HepG2 (cell line): ENCODE results near the gene LOXL3. TPM values are rescaled to one million over a fixed set of nuclear protein-coding genes. Genes with fewer than 3 reads are reported as not detected.

Source experiments
- HNF4G ChIP-seq, 2 experiments: sonication (generic) in 1 of 2; formaldehyde crosslinking in 1 of 2; IDR thresholded peaks; 2 replicates each; pipeline versions ENCODE4 v1.4.0 to v1.6.1; 2011 to 2020; ENCODE audit warnings: borderline replicate concordance in 2 of 2, low read depth in 2 of 2, mild to moderate bottlenecking in 2 of 2, low read length in 1 of 2, missing genetic modification reagents in 1 of 2, moderate library complexity in 1 of 2
- IRF9 ChIP-seq: sonication (generic); formaldehyde crosslinking; IDR thresholded peaks from 2 replicates; pipeline ENCODE4 v1.8.0; 2022; ENCODE audit warnings: missing genetic modification reagents, mild to moderate bottlenecking, borderline replicate concordance
- RBM39 ChIP-seq: fragments of 200-400 bp; formaldehyde crosslinking; IDR thresholded peaks from one replicate; pipeline ENCODE4 v1.6.1; 2018; ENCODE audit warnings: antibody characterized with exemption, mild to moderate bottlenecking, low read depth, low read length; ENCODE audit not compliant: poor library complexity, severe bottlenecking
- SRSF1 ChIP-seq: fragments of 200-400 bp; formaldehyde crosslinking; optimal IDR thresholded peaks from 2 replicates; pipeline ENCODE3; 2017; ENCODE audit warnings: mild to moderate bottlenecking, low read depth, low read length, moderate library complexity
- ZNF10 ChIP-seq: sonication (generic); formaldehyde crosslinking; IDR thresholded peaks from 2 replicates; pipeline ENCODE4 v1.4.0; 2020; ENCODE audit warnings: mild to moderate bottlenecking, low read depth, missing genetic modification reagents, borderline replicate concordance
- ZNF232 ChIP-seq: sonication (generic); formaldehyde crosslinking; IDR thresholded peaks from 2 replicates; pipeline ENCODE4 v1.4.0; 2020; ENCODE audit warnings: missing genetic modification reagents, borderline replicate concordance
- ZNF326 ChIP-seq: sonication (generic); formaldehyde crosslinking; IDR thresholded peaks from 2 replicates; pipeline ENCODE4 v1.4.0; 2020; ENCODE audit warnings: missing genetic modification reagents, borderline replicate concordance
- ZNF431 ChIP-seq: sonication (generic); formaldehyde crosslinking; IDR thresholded peaks from 2 replicates; pipeline ENCODE4 v1.9.0; 2022; ENCODE audit warnings: missing genetic modification reagents, low read depth, mild to moderate bottlenecking, borderline replicate concordance
- ZNF460 ChIP-seq: sonication (generic); formaldehyde crosslinking; IDR thresholded peaks from 2 replicates; pipeline ENCODE4 v1.5.1; 2020; ENCODE audit warnings: missing genetic modification reagents, mild to moderate bottlenecking, borderline replicate concordance
- ZNF570 ChIP-seq: sonication (generic); formaldehyde crosslinking; IDR thresholded peaks from 2 replicates; pipeline ENCODE4 v1.4.0; 2020; ENCODE audit warnings: mild to moderate bottlenecking, missing genetic modification reagents, borderline replicate concordance
- ZNF615 ChIP-seq: sonication (generic); formaldehyde crosslinking; IDR thresholded peaks from 2 replicates; pipeline ENCODE4 v1.5.0; 2020; ENCODE audit warnings: mild to moderate bottlenecking, missing genetic modification reagents, borderline replicate concordance
- ZSCAN30 ChIP-seq: sonication (generic); formaldehyde crosslinking; IDR thresholded peaks from 2 replicates; pipeline ENCODE4 v1.5.0; 2020; ENCODE audit warnings: mild to moderate bottlenecking, missing genetic modification reagents
- polyA plus RNA-seq, 8 experiments: library from polyadenylated mRNA; depleted of rRNA in 3 of 8; stranded (reverse) in 7 of 8; unstranded in 1 of 8; fragments of >200 nt; fragmentation: Illumina TruSeq in 4 of 8; extraction: Trizol in 4 of 8; gene quantifications; 2 replicates each; pipeline versions ENCODE4 v1.2.1 to v1.2.3, GENCODE V29; 2011 to 2016; ENCODE audit warnings: low read depth in 4 of 8, missing spikeins in 1 of 8, mixed read lengths in 1 of 8; ENCODE audit not compliant: insufficient read depth in 1 of 8
- total RNA-seq, 5 experiments: library from RNA; depleted of rRNA; stranded (reverse); fragments of >200 nt; fragmentation: Illumina TruSeq; extraction: Trizol; gene quantifications; 2 replicates each; pipeline ENCODE4 v1.2.3, GENCODE V29; 2016; ENCODE audit warnings: low read depth in 1 of 5
- TF ChIP-seq, protein P1 (sequence below): sonication (generic); formaldehyde crosslinking; IDR thresholded peaks from 2 replicates; pipeline ENCODE4; 2020; ENCODE audit warnings: missing genetic modification reagents, mild to moderate bottlenecking, borderline replicate concordance
- TF ChIP-seq, protein P2 (sequence below), 2 experiments: sonication (generic) in 1 of 2; formaldehyde crosslinking in 1 of 2; IDR thresholded peaks; 2 replicates each; pipeline versions ENCODE4 v1.6.1 to v1.9.0; 2014 to 2022; ENCODE audit warnings: antibody characterized with exemption in 1 of 2, borderline replicate concordance in 1 of 2, inconsistent platforms in 1 of 2, low read depth in 1 of 2, missing genetic modification reagents in 1 of 2

The LOXL3 gene
- total and polyA plus RNA-seq, 2 of the 13 experiments (the other 11 are each of a cell fraction or from before 2014, with no cell fraction given) = 0.55 to 6.5 TPM

- TF ChIP-seq, protein P1, sequence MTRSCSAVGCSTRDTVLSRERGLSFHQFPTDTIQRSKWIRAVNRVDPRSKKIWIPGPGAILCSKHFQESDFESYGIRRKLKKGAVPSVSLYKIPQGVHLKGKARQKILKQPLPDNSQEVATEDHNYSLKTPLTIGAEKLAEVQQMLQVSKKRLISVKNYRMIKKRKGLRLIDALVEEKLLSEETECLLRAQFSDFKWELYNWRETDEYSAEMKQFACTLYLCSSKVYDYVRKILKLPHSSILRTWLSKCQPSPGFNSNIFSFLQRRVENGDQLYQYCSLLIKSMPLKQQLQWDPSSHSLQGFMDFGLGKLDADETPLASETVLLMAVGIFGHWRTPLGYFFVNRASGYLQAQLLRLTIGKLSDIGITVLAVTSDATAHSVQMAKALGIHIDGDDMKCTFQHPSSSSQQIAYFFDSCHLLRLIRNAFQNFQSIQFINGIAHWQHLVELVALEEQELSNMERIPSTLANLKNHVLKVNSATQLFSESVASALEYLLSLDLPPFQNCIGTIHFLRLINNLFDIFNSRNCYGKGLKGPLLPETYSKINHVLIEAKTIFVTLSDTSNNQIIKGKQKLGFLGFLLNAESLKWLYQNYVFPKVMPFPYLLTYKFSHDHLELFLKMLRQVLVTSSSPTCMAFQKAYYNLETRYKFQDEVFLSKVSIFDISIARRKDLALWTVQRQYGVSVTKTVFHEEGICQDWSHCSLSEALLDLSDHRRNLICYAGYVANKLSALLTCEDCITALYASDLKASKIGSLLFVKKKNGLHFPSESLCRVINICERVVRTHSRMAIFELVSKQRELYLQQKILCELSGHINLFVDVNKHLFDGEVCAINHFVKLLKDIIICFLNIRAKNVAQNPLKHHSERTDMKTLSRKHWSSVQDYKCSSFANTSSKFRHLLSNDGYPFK (CRISPR knock-in tag) = peak; percentile 96; the same call in 1 of the 2 replicates
- TF ChIP-seq ZNF460 (CRISPR knock-in tag) = no peak
- TF ChIP-seq ZNF326 (CRISPR knock-in tag) = peak; percentile 92; the same call in 1 of the 2 replicates
- TF ChIP-seq RBM39 = peak; percentile 86
- TF ChIP-seq ZNF10 (CRISPR knock-in tag) = no peak
- no peak; the same call in 1 of the 2 replicates for TF ChIP-seq ZNF431 (CRISPR knock-in tag)
- 0 out of 2 replicates have a peak, but pooled peaks have one; percentile 15 for TF ChIP-seq HNF4G (IDR thresholded peaks at IDR 0.05; ENCODE audit: borderline replicate concordance, low read depth, low read length)
- peak; percentile 61 for TF ChIP-seq HNF4G (CRISPR knock-in tag; IDR thresholded peaks at IDR 0.05; ENCODE audit: borderline replicate concordance, low read depth)
- TF ChIP-seq ZNF232 (CRISPR knock-in tag) = peak; percentile 82; the same call in 1 of the 2 replicates
- TF ChIP-seq ZNF615 (CRISPR knock-in tag) = peak; percentile 55; the same call in 1 of the 2 replicates
- TF ChIP-seq ZNF570 (CRISPR knock-in tag) = no peak
- TF ChIP-seq, protein P2, sequence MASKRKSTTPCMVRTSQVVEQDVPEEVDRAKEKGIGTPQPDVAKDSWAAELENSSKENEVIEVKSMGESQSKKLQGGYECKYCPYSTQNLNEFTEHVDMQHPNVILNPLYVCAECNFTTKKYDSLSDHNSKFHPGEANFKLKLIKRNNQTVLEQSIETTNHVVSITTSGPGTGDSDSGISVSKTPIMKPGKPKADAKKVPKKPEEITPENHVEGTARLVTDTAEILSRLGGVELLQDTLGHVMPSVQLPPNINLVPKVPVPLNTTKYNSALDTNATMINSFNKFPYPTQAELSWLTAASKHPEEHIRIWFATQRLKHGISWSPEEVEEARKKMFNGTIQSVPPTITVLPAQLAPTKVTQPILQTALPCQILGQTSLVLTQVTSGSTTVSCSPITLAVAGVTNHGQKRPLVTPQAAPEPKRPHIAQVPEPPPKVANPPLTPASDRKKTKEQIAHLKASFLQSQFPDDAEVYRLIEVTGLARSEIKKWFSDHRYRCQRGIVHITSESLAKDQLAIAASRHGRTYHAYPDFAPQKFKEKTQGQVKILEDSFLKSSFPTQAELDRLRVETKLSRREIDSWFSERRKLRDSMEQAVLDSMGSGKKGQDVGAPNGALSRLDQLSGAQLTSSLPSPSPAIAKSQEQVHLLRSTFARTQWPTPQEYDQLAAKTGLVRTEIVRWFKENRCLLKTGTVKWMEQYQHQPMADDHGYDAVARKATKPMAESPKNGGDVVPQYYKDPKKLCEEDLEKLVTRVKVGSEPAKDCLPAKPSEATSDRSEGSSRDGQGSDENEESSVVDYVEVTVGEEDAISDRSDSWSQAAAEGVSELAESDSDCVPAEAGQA (IDR thresholded peaks at IDR 0.05; ENCODE audit: low read depth) = peak; percentile 87
- TF ChIP-seq, protein P2 (CRISPR knock-in tag; IDR thresholded peaks at IDR 0.05; ENCODE audit: borderline replicate concordance) = no peak
- peak; percentile 28 for TF ChIP-seq SRSF1
- TF ChIP-seq ZSCAN30 (CRISPR knock-in tag) = no peak; the same call in 1 of the 2 replicates
- peak; percentile 84; the same call in 1 of the 2 replicates for TF ChIP-seq IRF9 (CRISPR knock-in tag)
Measured at GRCh38 chr2:74507145-74507925, 46.4 kb downstream of the LOXL3 start, which contains the start of gene PCGF1 (continued).
